ENCODE results near the gene MELK.

MELK gene

DNA sequence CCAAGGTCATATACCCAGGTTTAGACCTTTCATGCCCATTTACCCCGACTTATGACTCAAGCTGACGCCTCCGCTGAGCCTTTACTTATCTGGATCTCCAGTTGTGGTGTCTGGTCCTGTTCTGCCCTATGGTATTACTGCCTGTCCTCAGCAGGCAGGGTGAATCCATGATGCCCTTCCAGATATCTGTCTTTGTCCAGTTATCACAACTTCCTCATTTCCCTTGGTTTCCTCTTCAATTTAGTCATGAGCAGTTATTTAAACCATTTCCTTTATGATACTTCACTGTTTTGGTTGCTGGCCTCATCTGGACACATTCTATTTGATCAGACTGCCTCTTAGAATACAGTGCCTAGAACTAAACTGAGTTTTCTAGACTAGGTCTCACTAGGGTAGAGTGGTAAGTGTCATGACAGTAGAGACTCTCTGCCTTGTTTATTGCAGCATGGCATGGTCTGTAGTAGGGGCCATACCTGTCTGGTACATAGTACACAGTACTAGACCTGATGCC, 93.3 kb downstream of the MELK start:
- no peak for DNase-seq
- H3K27ac Mint-ChIP-seq, result no peak overlapping the region
- ATAC-seq (replicated peaks), result peak; percentile 34 to 56
- H3K36me3 Mint-ChIP-seq, result peaks cover 2 to 6% of the 10 kb centered on the region in 2 donors
- H3K9me3 Mint-ChIP-seq, result no peaks in the 10 kb centered on the region
- no peak overlapping the region for H3K4me3 Mint-ChIP-seq
- H3K4me1 Mint-ChIP-seq, result peaks cover 9% of the 10 kb centered on the region in 2 donors
- H3K27me3 Mint-ChIP-seq, result no peaks in the 10 kb centered on the region

DNA sequence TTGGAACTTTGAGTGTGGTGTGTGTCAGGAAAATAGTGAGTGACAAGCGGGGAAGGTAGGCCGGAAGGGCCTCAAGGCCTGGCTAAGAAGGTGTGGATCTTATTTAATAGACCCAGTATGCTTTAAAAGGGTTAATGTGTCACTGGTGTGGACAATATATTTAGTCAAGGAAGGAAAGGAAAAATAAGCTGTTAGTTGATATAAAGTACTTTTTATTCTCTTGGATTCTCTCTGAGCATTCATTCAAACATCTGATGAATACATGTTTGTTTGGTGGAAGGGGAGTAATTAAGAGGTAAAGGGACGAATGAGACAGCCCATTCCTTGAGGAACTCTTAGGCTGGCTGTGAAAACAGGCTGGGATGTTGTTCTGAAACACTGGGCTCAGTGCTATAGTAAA, 98.9 kb downstream of the MELK start:
- H3K36me3 Mint-ChIP-seq, result peaks cover 2 to 4% of the 10 kb centered on the region in 2 donors
- H3K4me1 Mint-ChIP-seq, result peaks cover 5 to 8% of the 10 kb centered on the region in 2 donors
- H3K9me3 Mint-ChIP-seq, result no peaks in the 10 kb centered on the region
- no peaks in the 10 kb centered on the region for H3K27me3 Mint-ChIP-seq
- no peak for ATAC-seq (replicated peaks)
- no peak overlapping the region for H3K4me3 Mint-ChIP-seq
- H3K27ac Mint-ChIP-seq, result no peak overlapping the region
- no peak for DNase-seq

DNA sequence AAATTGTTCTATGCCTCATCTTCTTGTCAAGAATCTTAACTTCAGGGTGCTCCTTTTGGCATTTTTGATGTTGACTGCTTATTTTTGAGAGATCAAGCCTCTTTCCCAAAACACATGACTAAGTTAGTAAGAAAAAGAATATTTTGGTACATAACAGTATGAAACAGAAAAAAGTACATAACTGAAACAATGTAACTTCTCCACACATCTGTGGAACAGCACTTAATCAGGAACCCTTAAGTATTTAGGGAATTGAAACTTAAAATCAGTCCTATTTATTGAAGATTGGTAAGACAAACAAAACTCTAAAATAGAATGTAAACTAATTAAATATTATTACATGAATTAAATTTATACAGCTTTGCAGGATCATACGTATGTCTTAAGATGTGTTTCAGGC, 103.4 kb downstream of the MELK start:
- no peak for ATAC-seq (replicated peaks)
- Mint-ChIP-seq H3K9me3 (peaks cover 0 to 1% of the 10 kb centered on the region in 2 donors), H3K4me1 (peaks cover 4 to 9% of the 10 kb centered on the region in 2 donors), H3K27ac (no peak overlapping the region), H3K4me3 (no peak overlapping the region), H3K36me3 (peaks cover 5 to 6% of the 10 kb centered on the region in 2 donors), H3K27me3 (no peaks in the 10 kb centered on the region)
- DNase-seq, result no peak

DNA sequence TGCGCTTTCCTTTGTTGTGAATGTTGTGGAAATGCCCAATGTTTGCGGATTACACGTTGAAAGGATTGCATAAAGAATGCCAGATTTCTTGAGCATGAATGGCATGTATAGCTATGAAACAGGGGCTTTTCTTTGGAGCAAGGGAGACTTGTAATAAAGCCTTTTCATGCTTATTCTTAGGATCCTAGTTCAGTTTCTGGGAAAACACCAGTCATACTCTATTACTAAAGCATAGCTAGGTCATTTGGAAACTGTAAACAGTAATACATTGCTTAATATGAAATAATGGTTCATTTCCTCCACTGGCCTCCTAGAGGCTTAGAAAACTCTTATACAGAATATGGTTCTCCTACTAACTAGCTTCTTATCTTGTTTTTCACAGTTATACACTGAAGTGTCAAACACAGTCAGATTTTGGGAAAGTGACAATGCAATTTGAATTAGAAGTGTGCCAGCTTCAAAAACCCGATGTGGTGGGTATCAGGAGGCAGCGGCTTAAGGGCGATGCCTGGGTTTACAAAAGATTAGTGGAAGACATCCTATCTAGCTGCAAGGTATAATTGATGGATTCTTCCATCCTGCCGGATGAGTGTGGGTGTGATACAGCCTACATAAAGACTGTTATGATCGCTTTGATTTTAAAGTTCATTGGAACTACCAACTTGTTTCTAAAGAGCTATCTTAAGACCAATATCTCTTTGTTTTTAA, 104.2 kb downstream of the MELK start:
- H3K27ac Mint-ChIP-seq, result no peak overlapping the region

DNA sequence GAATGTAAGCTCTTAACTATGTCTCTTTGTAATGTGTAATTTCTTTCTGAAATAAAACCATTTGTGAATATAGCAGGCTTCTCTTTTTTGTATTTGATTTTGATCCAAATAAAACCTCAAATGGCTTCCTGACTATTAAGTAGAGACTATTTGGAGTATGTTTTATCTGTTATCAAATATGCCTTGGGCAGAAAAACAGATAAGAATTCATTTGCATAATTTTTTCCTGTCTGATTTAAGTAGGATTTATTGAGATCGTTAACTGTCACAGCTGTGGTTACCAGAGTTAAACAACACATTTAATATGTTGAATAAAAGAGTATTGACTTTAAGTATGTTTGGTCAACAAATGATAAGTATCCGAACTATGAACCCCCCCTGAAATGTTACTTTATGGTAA, 104.9 kb downstream of the MELK start:
- Mint-ChIP-seq H3K36me3 (peaks cover 3% of the 10 kb centered on the region in 2 donors), H3K9me3 (peaks cover 0 to 1% of the 10 kb centered on the region in 2 donors), H3K27ac (no peak overlapping the region), H3K4me3 (no peak overlapping the region), H3K4me1 (peaks cover 4 to 9% of the 10 kb centered on the region in 2 donors), H3K27me3 (no peaks in the 10 kb centered on the region)
- ATAC-seq (replicated peaks) (no peak), DNase-seq (no peak)

More for the DNA sequence above, 104.2 kb downstream of the MELK start:
- peaks cover 3% of the 10 kb centered on the region in 2 donors for H3K36me3 Mint-ChIP-seq
- peaks cover 0 to 1% of the 10 kb centered on the region in 2 donors for H3K9me3 Mint-ChIP-seq
- no peaks in the 10 kb centered on the region for H3K27me3 Mint-ChIP-seq
- no peak for ATAC-seq (replicated peaks)
- peaks cover 4 to 9% of the 10 kb centered on the region in 2 donors for H3K4me1 Mint-ChIP-seq
- DNase-seq, result no peak
- H3K4me3 Mint-ChIP-seq, result no peak overlapping the region

DNA sequence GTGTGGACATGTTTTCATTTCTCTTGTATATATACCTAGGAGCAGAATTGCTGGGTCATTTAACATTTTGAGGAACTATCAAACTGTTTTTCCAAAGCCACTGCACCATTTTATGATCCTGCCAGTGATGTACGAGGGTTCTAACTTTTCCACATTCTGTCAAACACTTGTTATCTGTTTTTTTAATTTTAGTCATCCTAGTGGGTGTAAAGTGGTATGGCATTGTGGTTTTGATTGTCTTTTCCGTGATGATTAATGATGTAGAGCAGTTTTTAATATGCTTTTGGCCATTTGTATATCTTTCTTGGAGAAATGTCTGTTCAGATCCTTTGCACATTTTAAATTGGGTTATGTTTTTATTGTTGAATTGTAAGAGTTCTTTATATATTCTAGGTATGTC, 107.0 kb downstream of the MELK start:
- H3K4me1 Mint-ChIP-seq, result peaks cover 4 to 9% of the 10 kb centered on the region in 2 donors
- no peak for DNase-seq
- no peaks in the 10 kb centered on the region for H3K27me3 Mint-ChIP-seq
- peaks cover 6 to 10% of the 10 kb centered on the region in 2 donors for H3K36me3 Mint-ChIP-seq
- no peak overlapping the region for H3K27ac Mint-ChIP-seq
- peaks cover 5 to 6% of the 10 kb centered on the region in 2 donors for H3K9me3 Mint-ChIP-seq
- no peak overlapping the region for H3K4me3 Mint-ChIP-seq
- ATAC-seq (replicated peaks), result no peak

DNA sequence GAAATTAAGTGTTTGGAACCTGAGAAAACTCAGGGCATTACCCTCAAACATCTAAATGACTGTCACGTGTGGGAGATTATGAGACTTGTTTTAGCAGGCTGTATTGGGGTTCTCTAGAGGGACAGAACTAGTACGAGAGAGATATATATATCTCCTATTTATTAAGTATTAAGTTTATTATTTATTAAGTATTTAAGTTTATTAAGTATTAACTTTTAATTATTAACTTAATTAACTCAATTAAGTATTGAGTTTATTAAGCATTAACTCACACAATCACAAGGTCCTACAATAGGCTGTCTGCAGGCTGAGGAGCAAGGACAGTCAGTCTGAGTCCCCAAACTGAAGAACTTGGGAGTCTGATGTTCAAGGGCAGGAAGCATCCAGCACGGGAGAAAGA, 113.8 kb downstream of the MELK start:
- Mint-ChIP-seq H3K27ac (no peak overlapping the region), H3K4me3 (no peak overlapping the region), H3K36me3 (peaks cover 3 to 7% of the 10 kb centered on the region in 2 donors), H3K9me3 (peaks cover 5 to 6% of the 10 kb centered on the region in 2 donors), H3K27me3 (no peaks in the 10 kb centered on the region), H3K4me1 (peaks cover 9 to 12% of the 10 kb centered on the region in 2 donors)
- ATAC-seq (replicated peaks) (no peak), DNase-seq (no peak)

DNA sequence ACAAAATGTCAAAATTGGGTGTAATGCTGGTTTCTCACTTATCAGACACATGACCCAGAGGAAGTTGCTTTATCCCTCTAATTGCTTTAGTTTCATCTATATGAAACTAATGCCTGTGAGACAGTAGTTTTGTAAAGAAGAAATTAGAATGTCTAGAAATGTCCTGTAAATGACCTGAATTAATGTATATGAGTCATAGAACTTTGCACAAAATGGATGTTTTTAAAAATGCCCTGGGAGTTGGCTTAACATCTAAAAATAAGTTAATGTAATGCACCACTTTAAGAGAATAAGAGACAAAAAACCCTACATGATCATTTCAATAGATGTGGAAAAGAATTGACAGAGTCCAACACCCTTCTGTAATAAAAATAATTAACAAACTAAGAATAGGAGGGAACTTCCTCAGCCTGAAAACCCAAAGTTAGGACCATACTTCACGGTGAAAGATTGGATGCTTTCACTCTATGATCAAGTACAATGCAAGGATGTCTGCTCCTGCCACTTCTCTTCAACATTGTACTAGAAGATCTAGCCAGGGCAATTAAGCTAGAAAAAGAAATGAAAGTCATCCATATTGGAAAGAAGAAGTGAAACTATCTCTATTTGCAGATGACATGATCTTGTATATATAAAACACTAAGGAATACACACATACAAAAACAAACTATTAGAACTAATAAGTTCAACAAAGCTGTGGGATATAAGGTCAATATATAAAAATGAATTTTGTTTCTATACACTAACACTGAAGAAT, 117.9 kb downstream of the MELK start:
- peak; percentile 52 to 58 for ATAC-seq (replicated peaks)
- Mint-ChIP-seq H3K27me3 (no peaks in the 10 kb centered on the region), H3K4me3 (no peak overlapping the region), H3K27ac (no peak overlapping the region), H3K36me3 (no peaks in the 10 kb centered on the region), H3K4me1 (peaks cover 9 to 12% of the 10 kb centered on the region in 2 donors), H3K9me3 (peaks cover 0 to 2% of the 10 kb centered on the region in 2 donors)
- no peak for DNase-seq

DNA sequence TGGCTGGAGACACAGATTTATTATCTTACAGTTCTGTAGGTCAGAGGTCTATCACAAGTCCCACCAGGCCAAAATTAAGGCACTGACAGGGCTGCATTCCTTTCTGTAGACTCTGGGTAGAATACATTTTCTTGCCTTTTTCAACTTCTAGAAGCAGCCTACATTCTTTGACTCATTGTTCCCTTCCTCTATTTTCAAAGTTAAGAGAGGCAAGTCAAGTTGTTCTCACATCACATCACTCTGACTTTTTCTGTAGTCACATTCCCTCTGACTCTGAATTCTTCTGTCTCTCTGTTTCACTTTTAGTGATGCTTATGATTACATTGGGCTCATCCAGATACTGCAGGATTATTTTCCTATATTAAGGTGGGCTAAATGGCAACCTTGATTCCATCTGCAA, 119.0 kb downstream of the MELK start:
- no peak overlapping the region for H3K27ac Mint-ChIP-seq
- no peaks in the 10 kb centered on the region for H3K36me3 Mint-ChIP-seq
- no peak for DNase-seq
- H3K27me3 Mint-ChIP-seq, result peaks cover 0 to 3% of the 10 kb centered on the region in 2 donors
- peaks cover 9 to 12% of the 10 kb centered on the region in 2 donors for H3K4me1 Mint-ChIP-seq
- no peak for ATAC-seq (replicated peaks)
- peaks cover 0 to 3% of the 10 kb centered on the region in 2 donors for H3K9me3 Mint-ChIP-seq
- no peak overlapping the region for H3K4me3 Mint-ChIP-seq

DNA sequence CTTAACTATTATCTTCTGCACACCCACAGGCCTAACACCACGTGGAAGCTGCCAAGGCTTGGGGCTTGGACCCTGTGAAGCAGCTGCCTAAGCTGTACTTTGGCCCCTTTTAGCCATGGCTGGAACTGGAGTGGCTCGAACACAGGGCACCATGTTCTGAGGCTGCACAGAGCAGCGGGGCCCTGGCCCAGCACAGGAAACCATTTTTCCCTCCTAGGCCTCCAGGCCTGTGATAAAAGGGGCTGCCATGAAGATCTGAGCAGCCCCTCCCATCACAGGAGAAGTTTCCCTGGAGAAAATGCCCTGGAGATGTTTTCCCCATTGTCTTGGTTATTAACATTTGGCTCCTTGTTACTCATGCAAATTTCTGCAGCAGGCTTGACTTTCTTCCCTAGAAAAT, 126.3 kb downstream of the MELK start:
- peaks cover 30 to 31% of the 10 kb centered on the region in 2 donors for H3K9me3 Mint-ChIP-seq
- ATAC-seq (replicated peaks), result no peak
- H3K27ac Mint-ChIP-seq, result no peak overlapping the region
- no peak overlapping the region for H3K4me3 Mint-ChIP-seq
- no peak for DNase-seq
- H3K4me1 Mint-ChIP-seq, result no peaks in the 10 kb centered on the region
- peaks cover 15 to 17% of the 10 kb centered on the region in 2 donors for H3K36me3 Mint-ChIP-seq
- peaks cover 17 to 23% of the 10 kb centered on the region in 2 donors for H3K27me3 Mint-ChIP-seq

DNA sequence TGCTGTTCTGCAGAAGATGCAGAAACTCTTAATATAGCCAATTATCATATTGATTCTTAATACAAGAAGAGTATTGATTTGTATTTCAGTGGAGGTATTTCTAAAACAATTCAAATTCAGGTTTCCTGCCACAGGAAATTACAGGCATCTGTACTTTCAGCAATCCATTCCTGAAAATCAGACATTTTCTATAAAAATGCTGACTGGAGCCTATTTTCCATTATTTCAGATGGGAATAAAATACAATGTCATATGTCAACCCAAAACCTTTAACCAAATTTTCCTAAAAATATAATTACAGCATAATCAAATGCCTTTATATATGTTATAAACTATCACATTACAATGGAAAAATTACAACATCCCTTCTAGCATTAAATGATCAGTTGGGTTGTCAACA, 131.5 kb downstream of the MELK start:
- Mint-ChIP-seq H3K4me1 (peaks cover 0 to 2% of the 10 kb centered on the region in 2 donors), H3K9me3 (peaks cover 13 to 14% of the 10 kb centered on the region in 2 donors), H3K36me3 (peaks cover 4% of the 10 kb centered on the region in 2 donors), H3K27ac (no peak overlapping the region), H3K27me3 (peaks cover 15 to 23% of the 10 kb centered on the region in 2 donors), H3K4me3 (no peak overlapping the region)
- DNase-seq (no peak), ATAC-seq (replicated peaks) (no peak)

DNA sequence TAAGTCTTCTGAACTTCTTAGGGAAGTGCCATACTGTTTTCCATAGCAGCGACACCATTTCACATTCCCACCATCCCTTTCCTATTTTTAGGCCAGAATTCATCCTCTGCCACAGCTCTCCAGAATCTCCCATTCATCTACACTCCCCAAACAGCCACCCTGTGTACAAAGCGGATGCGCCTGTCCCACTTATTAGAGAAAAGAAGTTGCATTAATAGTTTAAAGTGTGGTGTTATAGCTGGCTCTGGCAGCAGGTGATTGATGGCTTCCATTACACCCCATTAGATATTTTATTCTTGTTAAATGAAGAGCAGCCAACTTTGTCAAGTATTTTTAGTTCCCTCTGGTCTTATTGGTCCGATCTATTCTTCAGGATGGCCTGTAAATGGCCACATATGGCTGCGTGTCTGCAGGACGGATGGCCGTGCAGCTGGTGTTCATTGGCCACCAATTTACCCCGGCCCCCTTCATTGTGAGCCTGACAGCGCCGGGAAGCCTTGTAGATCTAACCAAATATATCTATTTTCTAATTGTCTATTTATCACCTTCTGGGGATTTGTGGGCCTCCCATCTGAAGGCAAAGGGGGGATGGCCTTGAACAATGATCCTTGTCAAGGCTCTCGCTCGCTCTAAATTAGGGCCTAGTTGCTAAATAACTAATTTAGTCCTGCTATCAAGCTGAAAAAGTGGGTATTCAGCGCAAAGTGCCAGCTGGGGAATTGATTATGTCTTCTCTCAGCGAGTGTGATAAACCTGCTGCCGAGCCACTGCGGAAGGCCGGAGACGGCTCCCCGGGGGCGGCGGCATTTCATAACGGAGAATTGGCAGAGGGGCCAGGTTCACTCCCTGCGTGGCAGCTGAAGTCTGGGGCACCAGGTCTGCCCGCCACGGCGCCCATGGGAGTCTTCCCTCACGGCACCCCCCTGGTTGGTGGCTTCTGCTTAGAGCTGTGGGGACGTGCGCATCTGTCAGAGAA, 141.1 kb downstream of the MELK start:
- Mint-ChIP-seq H3K9me3 (peaks cover 0 to 8% of the 10 kb centered on the region in 2 donors), H3K27ac (peak overlapping the region; percentile 82), H3K36me3 (peaks cover 0 to 3% of the 10 kb centered on the region in 2 donors), H3K4me1 (peaks cover 0 to 4% of the 10 kb centered on the region in 2 donors), H3K4me3 (no peak overlapping the region), H3K27me3 (peaks cover 0 to 6% of the 10 kb centered on the region in 2 donors)
- ATAC-seq (replicated peaks) (no peak), DNase-seq (no peak)

DNA sequence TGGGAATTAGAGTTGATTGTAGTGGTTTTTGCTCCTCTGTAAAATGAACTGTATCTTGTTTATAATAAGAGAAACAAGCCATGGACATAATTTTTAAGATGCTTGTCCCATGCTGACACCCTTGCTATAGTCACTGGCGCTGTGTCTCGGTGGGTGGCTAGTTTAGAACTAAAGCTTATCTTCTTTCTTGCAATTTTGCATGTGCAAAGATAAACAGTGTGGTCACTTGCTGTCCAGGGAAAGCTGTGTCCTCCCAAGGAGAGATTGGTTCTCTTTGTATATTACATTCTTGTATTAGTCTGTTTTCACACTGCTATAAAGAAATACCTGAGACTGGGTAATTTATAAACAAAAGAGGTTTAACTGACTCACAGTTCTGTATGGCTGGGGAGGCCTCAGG, 143.8 kb downstream of the MELK start:
- no peak overlapping the region for H3K4me3 Mint-ChIP-seq
- peaks cover 0 to 3% of the 10 kb centered on the region in 2 donors for H3K4me1 Mint-ChIP-seq
- DNase-seq, result no peak
- H3K9me3 Mint-ChIP-seq, result peaks cover 0 to 8% of the 10 kb centered on the region in 2 donors
- peaks cover 0 to 12% of the 10 kb centered on the region in 2 donors for H3K27me3 Mint-ChIP-seq
- H3K36me3 Mint-ChIP-seq, result peaks cover 0 to 3% of the 10 kb centered on the region in 2 donors
- ATAC-seq (replicated peaks), result no peak
- no peak overlapping the region for H3K27ac Mint-ChIP-seq

DNA sequence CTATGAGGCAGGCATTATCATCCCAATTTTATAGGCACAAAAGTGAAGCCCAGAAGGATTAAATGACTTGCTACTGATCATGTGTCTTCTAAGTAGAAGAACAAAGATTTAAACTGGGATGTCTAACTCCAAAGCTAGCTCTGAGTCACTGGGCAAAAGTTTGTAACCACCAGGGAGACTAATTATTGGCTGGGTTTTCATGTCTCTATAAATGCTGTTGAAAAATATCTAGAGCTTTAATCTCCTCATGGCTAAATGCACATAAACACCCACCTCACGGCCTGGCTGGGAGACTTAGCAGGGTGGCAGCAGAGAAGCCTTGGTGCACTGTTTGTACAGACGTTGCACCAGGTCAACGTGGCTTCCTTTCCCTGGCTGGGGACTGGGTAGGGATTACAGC, 144.6 kb downstream of the MELK start:
- H3K27ac Mint-ChIP-seq, result no peak overlapping the region
- peaks cover 0 to 8% of the 10 kb centered on the region in 2 donors for H3K9me3 Mint-ChIP-seq
- H3K27me3 Mint-ChIP-seq, result peaks cover 0 to 12% of the 10 kb centered on the region in 2 donors
- peaks cover 0 to 3% of the 10 kb centered on the region in 2 donors for H3K4me1 Mint-ChIP-seq
- no peak for DNase-seq
- H3K4me3 Mint-ChIP-seq, result no peak overlapping the region
- H3K36me3 Mint-ChIP-seq, result peaks cover 0 to 3% of the 10 kb centered on the region in 2 donors
- no peak for ATAC-seq (replicated peaks)
